Measurements from ENCODE around the gene FRMPD4. TPM values are rescaled to one million over a fixed set of nuclear protein-coding genes. Genes with fewer than 3 reads are reported as not detected.
A peak's percentile ranks its signal among the peaks of the same experiment; 100 is the strongest.

The FRMPD4 gene
- total RNA-seq, 1 donor from 2014 or later = 2.8 TPM

GRCh38 chrX:12693754-12694153, 555.5 kb downstream of the FRMPD4 start:
- H3K9me3 ChIP-seq (replicated peaks) = no peaks in the 10 kb centered on the region
- no peak for DNase-seq
- intact Hi-C loops (cut with micrococcal nuclease) = no loop called here
- no peak overlapping the region for H3K4me3 ChIP-seq
- TF ChIP-seq, protein P1, sequence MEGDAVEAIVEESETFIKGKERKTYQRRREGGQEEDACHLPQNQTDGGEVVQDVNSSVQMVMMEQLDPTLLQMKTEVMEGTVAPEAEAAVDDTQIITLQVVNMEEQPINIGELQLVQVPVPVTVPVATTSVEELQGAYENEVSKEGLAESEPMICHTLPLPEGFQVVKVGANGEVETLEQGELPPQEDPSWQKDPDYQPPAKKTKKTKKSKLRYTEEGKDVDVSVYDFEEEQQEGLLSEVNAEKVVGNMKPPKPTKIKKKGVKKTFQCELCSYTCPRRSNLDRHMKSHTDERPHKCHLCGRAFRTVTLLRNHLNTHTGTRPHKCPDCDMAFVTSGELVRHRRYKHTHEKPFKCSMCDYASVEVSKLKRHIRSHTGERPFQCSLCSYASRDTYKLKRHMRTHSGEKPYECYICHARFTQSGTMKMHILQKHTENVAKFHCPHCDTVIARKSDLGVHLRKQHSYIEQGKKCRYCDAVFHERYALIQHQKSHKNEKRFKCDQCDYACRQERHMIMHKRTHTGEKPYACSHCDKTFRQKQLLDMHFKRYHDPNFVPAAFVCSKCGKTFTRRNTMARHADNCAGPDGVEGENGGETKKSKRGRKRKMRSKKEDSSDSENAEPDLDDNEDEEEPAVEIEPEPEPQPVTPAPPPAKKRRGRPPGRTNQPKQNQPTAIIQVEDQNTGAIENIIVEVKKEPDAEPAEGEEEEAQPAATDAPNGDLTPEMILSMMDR (IDR thresholded peaks at IDR 0.05; ENCODE audit: borderline replicate concordance) = no peak
- no peaks in the 10 kb centered on the region for H3K36me3 ChIP-seq
- no peak overlapping the region for H3K27ac ChIP-seq (replicated peaks)
- H3K27me3 ChIP-seq (ENCODE audit: low read depth) = no peaks in the 10 kb centered on the region
- H3K4me1 ChIP-seq = no peaks in the 10 kb centered on the region

- Histone ChIP-seq H3K27me3 (ENCODE audit: low read depth) (no peaks in the 10 kb centered on the region), H3K27ac (replicated peaks) (no peak overlapping the region), H3K9me3 (replicated peaks) (no peaks in the 10 kb centered on the region), H3K4me3 (no peak overlapping the region), H3K36me3 (no peaks in the 10 kb centered on the region), H3K4me1 (no peaks in the 10 kb centered on the region)
- DNase-seq = no peak
- intact Hi-C loops (cut with micrococcal nuclease) = no loop called here
- TF ChIP-seq, protein P1 (IDR thresholded peaks at IDR 0.05; ENCODE audit: borderline replicate concordance) = no peak
These were observed 562.5 kb downstream of the FRMPD4 start for GRCh38 chrX:12700745-12701144.

DNA sequence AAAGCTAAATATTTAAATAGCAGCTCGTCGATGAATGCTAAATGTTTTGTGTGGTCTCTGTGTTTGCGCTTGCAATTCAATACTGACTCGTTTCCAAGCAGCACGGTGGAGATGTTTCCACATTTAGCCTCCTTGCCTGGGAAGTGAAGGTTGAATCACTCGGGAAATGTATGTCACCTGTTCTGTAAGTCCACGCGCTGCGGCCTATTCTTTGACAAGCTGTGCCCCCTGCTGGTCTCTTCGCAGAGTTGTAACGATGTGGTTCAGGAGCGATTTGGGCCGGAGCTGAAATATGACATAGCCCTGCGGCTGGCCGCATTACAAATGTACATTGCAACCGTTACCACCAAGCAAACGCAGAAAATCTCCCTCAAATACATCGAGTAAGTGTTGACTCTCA, 563.4 kb downstream of the FRMPD4 start:
- intact Hi-C loops (cut with micrococcal nuclease) = no loop called here
- Histone ChIP-seq H3K4me3 (no peak overlapping the region), H3K36me3 (no peaks in the 10 kb centered on the region), H3K27ac (replicated peaks) (no peak overlapping the region), H3K27me3 (ENCODE audit: low read depth) (no peaks in the 10 kb centered on the region), H3K9me3 (replicated peaks) (no peaks in the 10 kb centered on the region), H3K4me1 (no peaks in the 10 kb centered on the region)
- TF ChIP-seq, protein P1 (IDR thresholded peaks at IDR 0.05; ENCODE audit: borderline replicate concordance) = peak; percentile 57
- DNase-seq = peak; percentile 19

- DNase-seq = no peak
- Histone ChIP-seq H3K9me3 (replicated peaks) (no peaks in the 10 kb centered on the region), H3K27me3 (ENCODE audit: low read depth) (no peaks in the 10 kb centered on the region), H3K4me1 (no peaks in the 10 kb centered on the region), H3K36me3 (no peaks in the 10 kb centered on the region), H3K4me3 (no peak overlapping the region), H3K27ac (replicated peaks) (no peak overlapping the region)
- TF ChIP-seq, protein P1 (IDR thresholded peaks at IDR 0.05; ENCODE audit: borderline replicate concordance) = no peak
- intact Hi-C loops (cut with micrococcal nuclease) = no loop called here
These were observed 564.3 kb downstream of the FRMPD4 start for GRCh38 chrX:12702509-12703091.

- intact Hi-C loops (cut with micrococcal nuclease) = no loop called here
- DNase-seq = no peak
- H3K4me1 ChIP-seq = no peaks in the 10 kb centered on the region
These were observed 566.4 kb downstream of the FRMPD4 start for GRCh38 chrX:12704706-12705105.

More at GRCh38 chrX:12704706-12705105, 566.4 kb downstream of the FRMPD4 start:
- Histone ChIP-seq H3K4me3 (no peak overlapping the region), H3K27ac (replicated peaks) (no peak overlapping the region), H3K9me3 (replicated peaks) (no peaks in the 10 kb centered on the region), H3K36me3 (no peaks in the 10 kb centered on the region), H3K27me3 (ENCODE audit: low read depth) (no peaks in the 10 kb centered on the region)
- TF ChIP-seq, protein P1 (IDR thresholded peaks at IDR 0.05; ENCODE audit: borderline replicate concordance) = no peak
